HepG2 (cell line): ENCODE results near the gene PLCG1. TPM values are rescaled to one million over a fixed set of nuclear protein-coding genes. Genes with fewer than 3 reads are reported as not detected.

Source experiments
- NCOA1 ChIP-seq: sonication (generic); formaldehyde crosslinking; IDR thresholded peaks from 2 replicates; pipeline ENCODE4 v1.9.0; 2021; ENCODE audit warnings: missing genetic modification reagents
- NONO ChIP-seq, 2 experiments: fragments of 450-650 bp in 1 of 2; sonication (generic) in 1 of 2; formaldehyde crosslinking in 1 of 2; IDR thresholded peaks in 1 of 2; conservative IDR thresholded peaks in 1 of 2; 2 replicates each; pipeline versions ENCODE4 v1.6.1 to v1.8.0; 2017 to 2022; ENCODE audit warnings: mild to moderate bottlenecking in 1 of 2, missing genetic modification reagents in 1 of 2, moderate library complexity in 1 of 2
- POLR2G ChIP-seq: fragments of 200-400 bp; formaldehyde crosslinking; IDR thresholded peaks from 2 replicates; pipeline ENCODE4 v1.6.1; 2018; ENCODE audit warnings: mild to moderate bottlenecking, low read depth, low read length, moderate library complexity
- ZBTB21 ChIP-seq: sonication (generic); formaldehyde crosslinking; IDR thresholded peaks from 2 replicates; pipeline ENCODE4 v1.4.0; 2020; ENCODE audit warnings: missing genetic modification reagents
- polyA plus RNA-seq, 8 experiments: library from polyadenylated mRNA; depleted of rRNA in 3 of 8; stranded (reverse) in 7 of 8; unstranded in 1 of 8; fragments of >200 nt; fragmentation: Illumina TruSeq in 4 of 8; extraction: Trizol in 4 of 8; gene quantifications; 2 replicates each; pipeline versions ENCODE4 v1.2.1 to v1.2.3, GENCODE V29; 2011 to 2016; ENCODE audit warnings: low read depth in 4 of 8, missing spikeins in 1 of 8, mixed read lengths in 1 of 8; ENCODE audit not compliant: insufficient read depth in 1 of 8
- total RNA-seq, 5 experiments: library from RNA; depleted of rRNA; stranded (reverse); fragments of >200 nt; fragmentation: Illumina TruSeq; extraction: Trizol; gene quantifications; 2 replicates each; pipeline ENCODE4 v1.2.3, GENCODE V29; 2016; ENCODE audit warnings: low read depth in 1 of 5
- TF ChIP-seq, protein P1 (sequence below): sonication (generic); formaldehyde crosslinking; IDR thresholded peaks from 2 replicates; pipeline ENCODE4 v1.4.0; 2020; ENCODE audit warnings: missing genetic modification reagents
- TF ChIP-seq, protein P2 (sequence below), 2 experiments: sonication (generic) in 1 of 2; formaldehyde crosslinking in 1 of 2; IDR thresholded peaks; 2 replicates each; pipeline versions ENCODE4 v1.4.0 to v1.6.1; 2016 to 2020; ENCODE audit warnings: borderline replicate concordance in 1 of 2, low read depth in 1 of 2, mild to moderate bottlenecking in 1 of 2, missing genetic modification reagents in 1 of 2

PLCG1 gene
- total and polyA plus RNA-seq, 2 of the 13 experiments (the other 11 are each of a cell fraction or from before 2014, with no cell fraction given): 85.3 to 158 TPM

DNA sequence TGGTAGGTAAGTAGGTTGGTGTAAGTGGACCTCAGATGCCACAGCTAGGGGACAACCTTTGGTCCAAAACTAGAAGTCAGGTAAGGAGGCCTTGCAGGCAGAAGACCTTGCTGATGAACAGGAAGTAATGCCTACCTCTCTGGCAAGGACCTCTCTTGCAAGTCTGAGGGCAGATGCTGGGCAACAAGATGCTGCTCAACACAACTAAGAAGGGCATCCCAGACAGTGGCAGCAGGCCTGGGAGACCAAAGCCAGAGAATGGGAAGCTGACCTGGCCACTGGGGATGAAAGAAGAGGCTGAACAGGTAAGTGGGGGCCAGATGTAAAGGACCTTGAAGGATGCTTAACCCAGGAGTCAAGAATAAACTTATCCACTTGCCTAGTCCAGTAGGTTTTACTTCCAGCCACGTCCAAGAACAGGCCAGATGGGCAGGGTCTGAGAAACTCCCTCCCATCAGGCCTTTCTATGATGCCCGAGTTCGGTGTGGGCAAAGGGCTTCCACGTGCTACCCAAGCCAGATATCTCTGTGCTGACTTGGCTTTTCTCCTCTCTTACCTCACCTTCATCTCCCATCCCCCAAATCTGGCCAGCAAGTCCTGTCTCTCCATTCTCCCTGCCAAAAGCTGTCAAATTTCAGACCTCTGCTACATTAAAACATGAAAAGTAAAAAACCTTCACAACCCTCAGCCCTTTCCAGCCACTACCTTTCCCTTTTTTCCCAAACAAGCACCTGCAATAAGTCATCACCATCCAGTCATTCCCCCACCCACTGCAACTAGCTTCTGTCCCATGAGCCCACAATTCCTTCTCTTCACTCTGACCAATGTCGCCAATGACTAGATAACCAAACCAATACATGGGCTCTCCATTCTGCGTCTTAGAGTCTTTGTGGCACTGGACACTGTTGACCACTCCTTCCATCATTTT is 11.5 kb upstream of the PLCG1 start (continued):
- TF ChIP-seq, protein P1, sequence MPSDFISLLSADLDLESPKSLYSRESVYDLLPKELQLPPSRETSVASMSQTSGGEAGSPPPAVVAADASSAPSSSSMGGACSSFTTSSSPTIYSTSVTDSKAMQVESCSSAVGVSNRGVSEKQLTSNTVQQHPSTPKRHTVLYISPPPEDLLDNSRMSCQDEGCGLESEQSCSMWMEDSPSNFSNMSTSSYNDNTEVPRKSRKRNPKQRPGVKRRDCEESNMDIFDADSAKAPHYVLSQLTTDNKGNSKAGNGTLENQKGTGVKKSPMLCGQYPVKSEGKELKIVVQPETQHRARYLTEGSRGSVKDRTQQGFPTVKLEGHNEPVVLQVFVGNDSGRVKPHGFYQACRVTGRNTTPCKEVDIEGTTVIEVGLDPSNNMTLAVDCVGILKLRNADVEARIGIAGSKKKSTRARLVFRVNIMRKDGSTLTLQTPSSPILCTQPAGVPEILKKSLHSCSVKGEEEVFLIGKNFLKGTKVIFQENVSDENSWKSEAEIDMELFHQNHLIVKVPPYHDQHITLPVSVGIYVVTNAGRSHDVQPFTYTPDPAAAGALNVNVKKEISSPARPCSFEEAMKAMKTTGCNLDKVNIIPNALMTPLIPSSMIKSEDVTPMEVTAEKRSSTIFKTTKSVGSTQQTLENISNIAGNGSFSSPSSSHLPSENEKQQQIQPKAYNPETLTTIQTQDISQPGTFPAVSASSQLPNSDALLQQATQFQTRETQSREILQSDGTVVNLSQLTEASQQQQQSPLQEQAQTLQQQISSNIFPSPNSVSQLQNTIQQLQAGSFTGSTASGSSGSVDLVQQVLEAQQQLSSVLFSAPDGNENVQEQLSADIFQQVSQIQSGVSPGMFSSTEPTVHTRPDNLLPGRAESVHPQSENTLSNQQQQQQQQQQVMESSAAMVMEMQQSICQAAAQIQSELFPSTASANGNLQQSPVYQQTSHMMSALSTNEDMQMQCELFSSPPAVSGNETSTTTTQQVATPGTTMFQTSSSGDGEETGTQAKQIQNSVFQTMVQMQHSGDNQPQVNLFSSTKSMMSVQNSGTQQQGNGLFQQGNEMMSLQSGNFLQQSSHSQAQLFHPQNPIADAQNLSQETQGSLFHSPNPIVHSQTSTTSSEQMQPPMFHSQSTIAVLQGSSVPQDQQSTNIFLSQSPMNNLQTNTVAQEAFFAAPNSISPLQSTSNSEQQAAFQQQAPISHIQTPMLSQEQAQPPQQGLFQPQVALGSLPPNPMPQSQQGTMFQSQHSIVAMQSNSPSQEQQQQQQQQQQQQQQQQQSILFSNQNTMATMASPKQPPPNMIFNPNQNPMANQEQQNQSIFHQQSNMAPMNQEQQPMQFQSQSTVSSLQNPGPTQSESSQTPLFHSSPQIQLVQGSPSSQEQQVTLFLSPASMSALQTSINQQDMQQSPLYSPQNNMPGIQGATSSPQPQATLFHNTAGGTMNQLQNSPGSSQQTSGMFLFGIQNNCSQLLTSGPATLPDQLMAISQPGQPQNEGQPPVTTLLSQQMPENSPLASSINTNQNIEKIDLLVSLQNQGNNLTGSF (CRISPR knock-in tag): no peak
- TF ChIP-seq, protein P2, sequence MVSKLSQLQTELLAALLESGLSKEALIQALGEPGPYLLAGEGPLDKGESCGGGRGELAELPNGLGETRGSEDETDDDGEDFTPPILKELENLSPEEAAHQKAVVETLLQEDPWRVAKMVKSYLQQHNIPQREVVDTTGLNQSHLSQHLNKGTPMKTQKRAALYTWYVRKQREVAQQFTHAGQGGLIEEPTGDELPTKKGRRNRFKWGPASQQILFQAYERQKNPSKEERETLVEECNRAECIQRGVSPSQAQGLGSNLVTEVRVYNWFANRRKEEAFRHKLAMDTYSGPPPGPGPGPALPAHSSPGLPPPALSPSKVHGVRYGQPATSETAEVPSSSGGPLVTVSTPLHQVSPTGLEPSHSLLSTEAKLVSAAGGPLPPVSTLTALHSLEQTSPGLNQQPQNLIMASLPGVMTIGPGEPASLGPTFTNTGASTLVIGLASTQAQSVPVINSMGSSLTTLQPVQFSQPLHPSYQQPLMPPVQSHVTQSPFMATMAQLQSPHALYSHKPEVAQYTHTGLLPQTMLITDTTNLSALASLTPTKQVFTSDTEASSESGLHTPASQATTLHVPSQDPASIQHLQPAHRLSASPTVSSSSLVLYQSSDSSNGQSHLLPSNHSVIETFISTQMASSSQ (IDR thresholded peaks at IDR 0.05; ENCODE audit: low read depth): no peak
- TF ChIP-seq, protein P2 (CRISPR knock-in tag; IDR thresholded peaks at IDR 0.05; ENCODE audit: borderline replicate concordance): no peak
- no peak for TF ChIP-seq NCOA1 (CRISPR knock-in tag)
- peak; percentile 81; the same call in 1 of the 2 replicates for TF ChIP-seq NONO (IDR thresholded peaks at IDR 0.05)
- TF ChIP-seq NONO (CRISPR knock-in tag; conservative IDR thresholded peaks at IDR 0.05): no peak
- peak; percentile 52 for TF ChIP-seq POLR2G
- no peak for TF ChIP-seq ZBTB21
